Activated CD4-positive, alpha-beta memory T cell treated with anti-CD3 and anti-CD28 coated beads, Interleukin-2, amount 10 ng/mL, durations not matched to agents 7 days and 5 days (primary cell): ENCODE results near the gene IER5L. TPM values are rescaled to one million over a fixed set of nuclear protein-coding genes. Genes with fewer than 3 reads are reported as not detected.
"Not testable (repeated sequence)": the region's sequence is repeated elsewhere in the genome, so short reads cannot be mapped to it uniquely, and the experiment has no call there.

ENCODE experiments used
- CTCF ChIA-PET: fragments of 350-600 bp; sonication (Branson Sonifier 250); formaldehyde crosslinking; loops from one replicate; lab custom pipeline; 2021; ENCODE audit warnings: antibody characterized with exemption, inconsistent platforms; lab: Charles Lee
- POLR2A ChIA-PET: fragments of 350-600 bp; sonication (Branson Sonifier 250); formaldehyde crosslinking; loops from one replicate; lab custom pipeline; 2021; ENCODE audit warnings: antibody characterized with exemption; lab: Charles Lee
- DNase-seq: peaks from one replicate; pipeline ENCODE4 v3.0.0-alpha.2; 2020
- H3K27ac Mint-ChIP-seq: one replicate; pipeline ENCODE4 v1.8.0; 2021; ENCODE audit warnings: mild to moderate bottlenecking, mixed read lengths
- H3K27me3 Mint-ChIP-seq: one replicate; pipeline ENCODE4 v1.8.0; 2021; ENCODE audit warnings: mixed read lengths
- H3K36me3 Mint-ChIP-seq: one replicate; pipeline ENCODE4 v1.8.0; 2021; ENCODE audit warnings: low read depth, mixed read lengths
- H3K4me1 Mint-ChIP-seq: one replicate; pipeline ENCODE4 v1.8.0; 2021; ENCODE audit warnings: mixed read lengths
- H3K4me3 Mint-ChIP-seq: one replicate; pipeline ENCODE4 v1.8.0; 2021; ENCODE audit warnings: mild to moderate bottlenecking, mixed read lengths
- H3K9me3 Mint-ChIP-seq: one replicate; pipeline ENCODE4 v1.8.0; 2021; ENCODE audit warnings: mixed read lengths
- total RNA-seq, 2 experiments: library from RNA; stranded (reverse); gene quantifications; one replicate each; pipeline ENCODE4 v1.2.3, GENCODE V29; 2021

Gene IER5L
- total RNA-seq, 2 experiments from 2014 or later, result 2.4 to 3.0 TPM

- no peaks in the 10 kb centered on the region for H3K36me3 Mint-ChIP-seq
- no peak for DNase-seq
- H3K4me3 Mint-ChIP-seq, result no peak overlapping the region
- no peak overlapping the region for H3K27ac Mint-ChIP-seq
- CTCF ChIA-PET, result no interaction called here
- peaks cover 4% of the 10 kb centered on the region for H3K4me1 Mint-ChIP-seq
- POLR2A ChIA-PET, result no interaction called here
- H3K27me3 Mint-ChIP-seq, result peaks cover 3% of the 10 kb centered on the region
- H3K9me3 Mint-ChIP-seq, result no peaks in the 10 kb centered on the region
These were observed 23.2 kb upstream of the IER5L start for GRCh38 chr9:129201289-129201688.

- no peaks in the 10 kb centered on the region for H3K9me3 Mint-ChIP-seq
- H3K27ac Mint-ChIP-seq, result no peak overlapping the region
- CTCF ChIA-PET, result interaction anchor here (1.8 kb wide), 1 partner anchor 21 kb away, joined by 3 read pairs; no protein-coding TSS in a partner anchor
These were observed 22.2 kb upstream of the IER5L start for GRCh38 chr9:129200255-129200654.

GRCh38 chr9:129199044-129199435 is 21.0 kb upstream of the IER5L start:
- CTCF ChIA-PET, result interaction anchor here (1.1 to 1.8 kb wide), 2 partner anchors 22 to 61 kb away, joined by 3 read pairs; no protein-coding TSS in a partner anchor
- Mint-ChIP-seq H3K27ac (no peak overlapping the region), H3K4me3 (no peak overlapping the region), H3K9me3 (no peaks in the 10 kb centered on the region), H3K36me3 (no peaks in the 10 kb centered on the region), H3K27me3 (peaks cover 12% of the 10 kb centered on the region), H3K4me1 (peaks cover 4% of the 10 kb centered on the region)
- no peak for DNase-seq
- POLR2A ChIA-PET, result no interaction called here

More at GRCh38 chr9:129200255-129200654, 22.2 kb upstream of the IER5L start:
- Mint-ChIP-seq H3K36me3 (no peaks in the 10 kb centered on the region), H3K4me3 (no peak overlapping the region), H3K27me3 (peaks cover 7% of the 10 kb centered on the region), H3K4me1 (peaks cover 4% of the 10 kb centered on the region)
- POLR2A ChIA-PET, result no interaction called here
- DNase-seq, result no peak

- ChIA-PET CTCF (interaction anchor here (1.1 kb wide), 1 partner anchor 60 kb away, joined by 3 read pairs; no protein-coding TSS in a partner anchor), POLR2A (no interaction called here)
- H3K27ac Mint-ChIP-seq, result no peak overlapping the region
These were observed 20.4 kb upstream of the IER5L start for GRCh38 chr9:129198319-129199043.

GRCh38 chr9:129197978-129198318 is 19.9 kb upstream of the IER5L start:
- no peak overlapping the region for H3K4me3 Mint-ChIP-seq
- CTCF ChIA-PET, result interaction anchor here (1.1 kb wide), 1 partner anchor 59 kb away, joined by 3 read pairs; no protein-coding TSS in a partner anchor
- POLR2A ChIA-PET, result no interaction called here

More at GRCh38 chr9:129198319-129199043, 20.4 kb upstream of the IER5L start:
- DNase-seq, result no peak
- Mint-ChIP-seq H3K4me1 (peaks cover 4% of the 10 kb centered on the region), H3K36me3 (no peaks in the 10 kb centered on the region), H3K4me3 (no peak overlapping the region), H3K27me3 (peaks cover 16% of the 10 kb centered on the region), H3K9me3 (no peaks in the 10 kb centered on the region)

GRCh38 chr9:129197045-129197444 is 19.0 kb upstream of the IER5L start:
- POLR2A ChIA-PET, H3K9me3 Mint-ChIP-seq, H3K4me3 Mint-ChIP-seq, H3K4me1 Mint-ChIP-seq, DNase-seq, H3K27ac Mint-ChIP-seq, CTCF ChIA-PET, H3K36me3 Mint-ChIP-seq: not testable (repeated sequence)
- H3K27me3 Mint-ChIP-seq, result peaks cover 25% of the 10 kb centered on the region

More at GRCh38 chr9:129197978-129198318, 19.9 kb upstream of the IER5L start:
- no peaks in the 10 kb centered on the region for H3K9me3 Mint-ChIP-seq
- peaks cover 4% of the 10 kb centered on the region for H3K4me1 Mint-ChIP-seq
- no peaks in the 10 kb centered on the region for H3K36me3 Mint-ChIP-seq
- peaks cover 20% of the 10 kb centered on the region for H3K27me3 Mint-ChIP-seq
- H3K27ac Mint-ChIP-seq, result no peak overlapping the region
- no peak for DNase-seq

- Mint-ChIP-seq H3K4me3 (no peak overlapping the region), H3K27ac (no peak overlapping the region), H3K4me1 (no peaks in the 10 kb centered on the region), H3K9me3 (peaks cover 5% of the 10 kb centered on the region), H3K36me3 (no peaks in the 10 kb centered on the region), H3K27me3 (peaks cover 25% of the 10 kb centered on the region)
- no peak for DNase-seq
- CTCF ChIA-PET, result no interaction called here
- POLR2A ChIA-PET, result no interaction called here
These were observed 17.5 kb upstream of the IER5L start for GRCh38 chr9:129195606-129196005.

- Mint-ChIP-seq H3K27ac (no peak overlapping the region), H3K9me3 (peaks cover 5% of the 10 kb centered on the region), H3K36me3 (no peaks in the 10 kb centered on the region), H3K4me3 (no peak overlapping the region), H3K27me3 (peaks cover 25% of the 10 kb centered on the region), H3K4me1 (no peaks in the 10 kb centered on the region)
- CTCF ChIA-PET, result no interaction called here
- POLR2A ChIA-PET, result no interaction called here
- no peak for DNase-seq
These were observed 16.2 kb upstream of the IER5L start for GRCh38 chr9:129194221-129194620.

GRCh38 chr9:129193655-129194054 is 15.6 kb upstream of the IER5L start:
- ChIA-PET CTCF (no interaction called here), POLR2A (no interaction called here)
- H3K27ac Mint-ChIP-seq, result no peak overlapping the region
- no peaks in the 10 kb centered on the region for H3K4me1 Mint-ChIP-seq
- peaks cover 22% of the 10 kb centered on the region for H3K27me3 Mint-ChIP-seq
- H3K36me3 Mint-ChIP-seq, result no peaks in the 10 kb centered on the region
- no peak for DNase-seq
- peaks cover 5% of the 10 kb centered on the region for H3K9me3 Mint-ChIP-seq
- no peak overlapping the region for H3K4me3 Mint-ChIP-seq

GRCh38 chr9:129191234-129191633 is 13.2 kb upstream of the IER5L start:
- peaks cover 8% of the 10 kb centered on the region for H3K4me1 Mint-ChIP-seq
- H3K27me3 Mint-ChIP-seq, result peaks cover 22% of the 10 kb centered on the region
- H3K4me3 Mint-ChIP-seq, result no peak overlapping the region
- H3K27ac Mint-ChIP-seq, result no peak overlapping the region
- DNase-seq, result no peak
- ChIA-PET CTCF (interaction anchor here (0.7 kb wide), 1 partner anchor 337 kb away, joined by 3 read pairs; no protein-coding TSS in a partner anchor), POLR2A (interaction anchor here (0.9 to 1.5 kb wide), 2 partner anchors 10 to 14 kb away, joined by 3 to 6 read pairs; no protein-coding TSS in a partner anchor)
- no peaks in the 10 kb centered on the region for H3K36me3 Mint-ChIP-seq
- peaks cover 7% of the 10 kb centered on the region for H3K9me3 Mint-ChIP-seq

GRCh38 chr9:129189971-129190370 is 11.9 kb upstream of the IER5L start:
- ChIA-PET CTCF (interaction anchor here (1.1 kb wide), 1 partner anchor 47 kb away, joined by 3 read pairs; no protein-coding TSS in a partner anchor), POLR2A (interaction anchor here (1.5 kb wide), 1 partner anchor 9 kb away, joined by 6 read pairs; no protein-coding TSS in a partner anchor)
- peaks cover 21% of the 10 kb centered on the region for H3K4me1 Mint-ChIP-seq
- not testable (repeated sequence) for H3K27ac Mint-ChIP-seq, H3K9me3 Mint-ChIP-seq, DNase-seq, H3K4me3 Mint-ChIP-seq, H3K36me3 Mint-ChIP-seq
- H3K27me3 Mint-ChIP-seq, result peaks cover 19% of the 10 kb centered on the region

GRCh38 chr9:129187042-129187441 is 9.0 kb upstream of the IER5L start:
- ChIA-PET POLR2A (interaction anchor here (0.7 to 2.4 kb wide), 4 partner anchors 9 to 226 kb away, joined by 3 to 18 read pairs (median 3); partner anchors contain the start of gene IER5L), CTCF (interaction anchor here (1.1 to 1.5 kb wide), 2 partner anchors 9 to 47 kb away, joined by 3 to 4 read pairs; partner anchors contain the start of gene IER5L)
- Mint-ChIP-seq H3K9me3 (peaks cover 3% of the 10 kb centered on the region), H3K27me3 (no peaks in the 10 kb centered on the region), H3K36me3 (no peaks in the 10 kb centered on the region), H3K4me1 (peaks cover 30% of the 10 kb centered on the region), H3K4me3 (no peak overlapping the region), H3K27ac (no peak overlapping the region)
- no peak for DNase-seq

GRCh38 chr9:129185991-129186390 is 7.9 kb upstream of the IER5L start:
- peaks cover 30% of the 10 kb centered on the region for H3K4me1 Mint-ChIP-seq
- ChIA-PET POLR2A (interaction anchor here (0.9 to 2.4 kb wide), 2 partner anchors 8 to 227 kb away, joined by 3 to 18 read pairs; partner anchors contain the start of gene IER5L), CTCF (interaction anchor here (0.6 to 1.5 kb wide), 2 partner anchors 8 to 11 kb away, joined by 3 to 4 read pairs; partner anchors contain the start of gene IER5L)
- DNase-seq, result peak; percentile 69
- no peaks in the 10 kb centered on the region for H3K36me3 Mint-ChIP-seq
- H3K9me3 Mint-ChIP-seq, result peaks cover 2% of the 10 kb centered on the region
- no peak overlapping the region for H3K27ac Mint-ChIP-seq
- no peak overlapping the region for H3K4me3 Mint-ChIP-seq
- peaks cover 4% of the 10 kb centered on the region for H3K27me3 Mint-ChIP-seq
